GM15510 (cell line): ENCODE data around the gene GIPR.

Source experiments
- POLR2A ChIP-seq: IDR thresholded peaks from 3 replicates; pipeline ENCODE4 v1.6.1; 2011; ENCODE audit warnings: borderline replicate concordance; ENCODE audit not compliant: insufficient read length; ENCODE audit errors: extremely low read depth

Gene GIPR

DNA sequence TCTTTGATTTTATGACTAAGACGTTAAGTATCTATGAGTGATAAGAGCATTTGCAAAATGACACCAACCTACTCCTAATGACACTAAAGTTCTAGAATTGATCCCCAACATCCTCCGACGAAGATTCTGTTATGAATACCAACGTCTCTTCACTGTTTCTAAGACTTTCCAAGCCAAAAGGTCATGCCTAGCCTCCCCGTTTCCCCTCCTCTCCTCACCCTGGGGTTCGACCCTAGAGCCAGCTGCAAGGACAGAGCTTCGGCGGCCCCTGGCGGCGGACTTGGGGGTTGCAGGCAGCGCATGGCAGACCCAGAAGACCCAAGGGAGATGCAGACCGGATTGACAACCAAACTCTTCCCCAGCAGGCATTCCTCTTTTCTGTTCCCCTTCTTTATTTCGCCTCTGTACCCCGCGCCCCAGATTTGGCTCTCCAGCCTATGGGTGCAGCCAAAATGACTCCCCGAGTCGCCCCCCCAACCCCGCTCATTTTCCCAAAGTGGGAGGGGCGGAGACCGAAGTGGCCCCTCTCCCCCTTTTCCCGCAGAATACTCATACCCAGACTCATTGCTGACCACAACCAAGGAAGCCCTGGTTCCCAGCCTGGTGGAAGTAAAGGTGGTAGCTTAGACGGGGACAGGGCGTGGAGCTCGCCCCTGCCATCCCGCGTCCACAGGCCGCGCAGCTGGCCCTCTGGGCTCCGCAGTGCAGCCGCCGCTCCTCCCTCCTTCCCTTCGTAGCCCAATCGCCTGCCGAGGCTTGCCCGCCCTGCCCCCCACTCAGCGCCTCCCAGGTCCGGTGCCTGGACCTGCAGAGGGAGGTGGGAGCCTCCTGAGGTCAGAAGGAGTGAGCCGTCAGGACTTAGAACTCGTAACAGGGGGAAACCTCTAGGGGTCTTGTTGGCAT lies 24.7 kb upstream of the GIPR start:
- TF ChIP-seq POLR2A, result no peak

DNA sequence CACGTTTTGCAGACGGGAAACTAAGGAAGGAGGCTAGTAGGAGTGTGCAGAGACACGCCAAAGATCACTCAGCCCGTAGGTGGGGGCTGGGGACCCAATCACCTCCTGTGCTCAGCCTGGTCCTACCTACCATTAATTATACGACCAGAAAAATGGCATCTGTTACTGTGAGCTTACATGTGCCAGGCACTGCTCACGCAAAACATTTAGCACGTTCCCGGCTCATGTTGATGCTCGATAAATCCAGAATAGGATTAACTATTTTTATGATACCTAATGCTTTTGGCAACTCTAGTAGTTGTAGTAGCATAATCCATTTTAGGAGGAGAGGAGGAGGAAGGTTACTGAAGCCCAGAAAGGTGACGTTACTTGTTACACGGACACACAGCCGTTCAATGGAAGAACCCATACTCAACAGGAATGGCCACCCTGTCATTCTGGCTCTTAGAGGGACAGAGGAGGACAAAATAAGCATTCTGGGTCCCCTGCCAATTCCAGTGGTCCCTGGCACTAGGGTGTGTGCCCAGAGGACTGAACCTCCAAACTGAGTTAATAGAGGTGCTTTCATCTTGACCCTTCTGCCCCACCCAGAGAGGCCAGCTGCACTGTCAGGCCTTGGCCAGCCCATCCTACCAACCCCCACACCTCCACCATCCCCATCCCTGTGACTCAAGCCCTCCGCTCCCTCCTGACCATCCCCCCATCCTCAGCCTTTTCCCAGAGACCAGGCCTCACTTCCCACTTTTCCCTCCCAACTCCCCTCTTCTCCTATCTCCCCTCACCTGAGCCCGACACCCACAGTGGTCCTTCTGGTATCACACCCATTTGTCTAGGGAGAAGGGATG lies 23.9 kb upstream of the GIPR start:
- TF ChIP-seq POLR2A, result no peak

- TF ChIP-seq POLR2A, result no peak
Observed at GRCh38 chr19:45645068-45645630, 22.9 kb upstream of the GIPR start.

GRCh38 chr19:45645631-45646344 lies 22.2 kb upstream of the GIPR start:
- TF ChIP-seq POLR2A, result peak; percentile 10

DNA sequence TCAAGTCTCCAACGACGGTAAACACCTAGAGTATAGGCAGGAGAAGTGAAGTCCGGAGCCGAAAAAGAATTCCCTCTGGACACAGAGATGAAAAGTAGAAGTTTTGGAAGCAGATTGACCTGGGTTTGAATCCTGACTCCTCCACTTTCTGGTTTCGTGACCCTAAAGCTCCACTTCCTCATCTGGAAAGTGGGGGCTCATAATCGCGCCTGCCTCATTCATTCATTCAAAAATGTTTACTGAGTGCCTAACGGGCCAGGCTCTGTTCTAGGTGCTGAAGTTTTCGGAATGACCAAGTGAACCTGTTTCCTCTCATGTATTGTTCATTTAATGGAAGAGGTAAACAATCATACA lies 21.7 kb upstream of the GIPR start:
- no peak for TF ChIP-seq POLR2A

DNA sequence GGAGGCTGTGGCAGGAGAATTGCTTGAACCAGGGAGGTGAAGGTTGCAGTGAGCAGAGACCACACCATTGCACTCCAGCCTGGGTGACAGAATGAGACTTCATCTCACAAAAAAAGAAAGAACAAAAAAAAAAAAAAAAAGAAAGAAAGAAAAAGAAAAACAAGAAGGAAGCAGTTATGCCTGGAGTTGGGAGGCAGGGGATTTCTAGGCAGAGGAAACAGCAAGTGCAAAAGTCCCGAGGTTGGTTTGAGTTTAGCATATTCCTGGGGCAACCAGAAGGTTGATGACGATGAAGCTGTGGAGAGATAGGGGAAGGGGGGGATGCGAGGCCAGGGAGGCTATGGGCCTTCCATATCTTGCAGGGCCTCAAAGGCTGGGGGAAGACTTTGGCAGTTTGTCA lies 17.3 kb upstream of the GIPR start:
- no peak for TF ChIP-seq POLR2A

DNA sequence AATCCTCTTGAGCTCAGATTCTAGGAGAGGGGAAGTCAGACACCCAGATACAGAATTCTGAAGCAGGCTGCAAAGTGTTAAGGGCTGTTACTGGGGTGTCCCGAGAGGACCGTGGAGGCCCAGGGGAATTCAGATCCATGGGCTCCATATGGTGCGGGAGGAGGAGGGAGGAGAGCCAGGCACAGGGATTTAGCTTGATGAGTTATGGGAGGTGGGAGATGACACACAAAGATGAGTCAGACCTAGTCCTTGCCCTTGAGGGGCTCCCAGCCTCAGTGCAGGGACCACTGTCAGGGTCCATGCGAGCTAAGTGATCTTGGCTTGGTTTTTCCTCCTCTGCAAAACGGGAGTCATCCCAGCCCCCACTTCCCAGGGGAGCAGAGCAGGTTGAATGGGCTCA lies 14.4 kb upstream of the GIPR start:
- TF ChIP-seq POLR2A, result no peak

DNA sequence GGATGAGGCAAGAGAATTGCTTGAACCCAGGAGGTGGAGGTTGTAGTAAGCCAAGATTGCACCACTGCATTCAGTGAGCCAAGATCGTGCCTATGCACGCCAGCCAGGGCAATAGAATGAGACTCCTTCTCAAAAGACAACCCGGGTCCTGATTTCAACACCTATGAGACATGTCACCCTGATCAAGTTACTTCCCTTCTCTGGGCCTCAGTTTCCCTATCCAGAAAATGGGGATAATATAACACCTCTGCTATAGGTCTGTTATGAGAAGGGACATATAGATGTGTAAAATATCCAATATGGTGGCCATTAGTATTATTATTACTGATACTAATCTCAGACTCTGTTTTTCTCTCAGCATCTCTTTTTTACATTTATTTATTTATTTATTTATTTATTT lies 12.9 kb upstream of the GIPR start:
- no peak for TF ChIP-seq POLR2A

GRCh38 chr19:45657520-45658167 lies 10.4 kb upstream of the GIPR start:
- no peak for TF ChIP-seq POLR2A

DNA sequence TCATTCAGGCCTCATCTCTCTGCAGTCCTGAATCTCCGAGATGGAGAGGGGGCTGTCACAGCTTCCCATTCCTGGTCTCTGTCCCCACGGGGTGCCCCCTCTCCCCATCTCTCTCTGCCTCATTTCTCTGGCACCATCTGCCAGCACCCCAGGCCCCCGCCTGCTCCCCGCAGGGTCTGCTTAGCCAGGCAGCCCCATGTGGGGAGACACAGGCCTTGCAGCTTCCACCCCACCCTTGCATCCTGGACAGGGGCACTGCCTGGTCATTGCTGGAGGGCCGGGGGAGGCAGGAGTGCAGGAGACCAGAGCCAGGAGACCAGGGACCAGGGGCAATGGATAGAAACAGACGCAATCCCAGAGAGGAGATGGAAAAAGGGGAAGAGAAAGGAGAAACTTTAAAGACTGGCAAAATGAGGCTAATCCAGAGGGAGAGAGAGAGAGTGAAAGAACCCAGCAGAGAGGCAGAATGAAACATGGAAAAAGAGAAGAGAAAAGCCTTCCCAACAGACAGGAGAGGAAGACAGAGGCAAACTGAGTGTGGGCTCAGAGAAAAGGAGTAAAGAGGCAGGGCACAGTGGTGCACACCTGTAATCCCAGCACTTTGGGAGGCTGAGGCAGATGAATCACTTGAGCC lies 8.8 kb upstream of the GIPR start:
- no peak for TF ChIP-seq POLR2A

DNA sequence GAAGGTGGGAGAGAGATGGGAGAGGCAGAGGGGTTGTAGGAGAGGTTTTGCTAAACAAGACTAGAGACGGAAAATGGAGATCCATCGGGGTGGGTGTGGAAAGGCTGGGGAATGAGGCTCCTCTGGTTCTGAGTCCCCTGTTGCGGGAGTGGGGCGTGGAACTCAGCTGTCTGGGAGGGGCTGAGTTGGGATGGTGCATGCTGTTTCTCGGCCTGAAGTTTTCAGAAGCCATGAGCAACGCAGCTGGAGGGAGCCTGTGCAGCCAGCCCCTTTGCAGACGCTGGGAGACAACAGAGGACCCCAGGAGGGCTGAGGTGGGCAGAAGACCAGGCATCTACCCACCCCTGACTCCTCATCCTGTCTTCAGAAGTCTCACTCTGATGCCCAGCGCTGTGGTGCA lies 7.4 kb upstream of the GIPR start:
- no peak for TF ChIP-seq POLR2A

- TF ChIP-seq POLR2A, result no peak
Observed at GRCh38 chr19:45663800-45664199, 4.2 kb upstream of the GIPR start.

GRCh38 chr19:45664575-45664974 lies 3.4 kb upstream of the GIPR start:
- no peak for TF ChIP-seq POLR2A

DNA sequence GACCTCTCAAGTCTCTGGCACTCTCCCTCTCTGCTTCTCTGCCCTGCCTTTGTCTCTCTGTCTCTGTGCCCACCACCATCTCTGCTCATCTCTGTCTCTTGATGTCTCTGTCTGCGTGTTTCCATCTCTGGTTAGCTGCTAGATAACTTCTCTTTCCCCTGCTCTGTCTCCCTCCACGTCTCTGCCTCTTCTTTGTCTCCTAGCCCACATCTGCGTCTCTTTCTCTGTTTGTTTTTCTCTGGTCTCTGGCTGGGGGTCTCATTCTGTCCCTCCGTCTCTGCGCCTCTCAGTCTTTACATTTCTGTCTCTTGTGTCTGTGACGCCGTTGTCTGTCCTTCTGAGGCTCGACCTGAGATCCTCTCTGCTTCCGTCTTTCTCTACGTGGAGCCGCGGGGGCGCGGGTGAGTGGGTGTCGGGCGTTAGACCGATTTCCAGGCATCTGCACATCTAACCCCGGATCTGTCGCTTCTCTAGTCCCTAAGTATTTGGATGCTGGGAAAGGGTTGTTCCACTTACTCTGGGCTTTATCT lies 386 bp downstream of the GIPR start:
- TF ChIP-seq POLR2A, result no peak
